GM12878 (cell line): ENCODE data around the gene FLT3LG. TPM values are rescaled to one million over a fixed set of nuclear protein-coding genes. Genes with fewer than 3 reads are reported as not detected.

Experiments used
- ATAC-seq: fragments of 200-7000 bp; cut with Tn5 transposase; 3 replicates; pipeline ENCODE4 v1.9.1; 2020; ENCODE audit warnings: mild to moderate bottlenecking, moderate library complexity
- BruUV-seq: library from RNA; stranded (reverse); fragments of 400-500 nt; replicated peaks from 2 replicates; lab custom pipeline; 2021; lab: Mats Ljungman, UMichigan
- CTCF ChIA-PET: fragments of 300-600 bp; sonication (Branson Sonifier 250); formaldehyde crosslinking; extraction: SDS; loops from one replicate; lab custom pipeline; 2021; ENCODE audit warnings: inconsistent platforms; lab: Yijun Ruan, JAX
- POLR2A ChIA-PET: fragments of 350-600 bp; formaldehyde crosslinking; extraction: SDS; loops from one replicate; lab custom pipeline; 2021; ENCODE audit warnings: inconsistent platforms; lab: Charles Lee
- RAD21 ChIA-PET: fragments of 300-600 bp; sonication (Branson Sonifier 250); formaldehyde crosslinking; loops from one replicate; lab custom pipeline; 2023; ENCODE audit warnings: antibody characterized with exemption; ENCODE audit not compliant: unreplicated experiment; lab: Charles Lee
- SMC1A ChIA-PET: fragments of 300-600 bp; sonication (Branson Sonifier 250); formaldehyde crosslinking; loops from one replicate; lab custom pipeline; 2023; ENCODE audit not compliant: unreplicated experiment, uncharacterized antibody; lab: Charles Lee
- DNase-seq: peaks from one replicate; pipeline ENCODE4 v3.0.0-alpha.2; 2011; ENCODE audit warnings: low read depth, low spot score
- FAIRE-seq: peaks from 3 replicates; lab custom pipeline; 2011; peaks lifted over from hg19 to GRCh38; lab: Jason Lieb, UNC
- H2AFZ ChIP-seq: 2 replicates; pipeline ENCODE4 v1.6.0; 2011; ENCODE audit warnings: low read depth, low read length, control low read depth; ENCODE audit not compliant: control insufficient read depth
- H3K27ac ChIP-seq: 2 replicates; pipeline ENCODE4 v1.5.1; 2011; ENCODE audit warnings: control low read depth; ENCODE audit not compliant: control insufficient read depth, insufficient read depth
- H3K27me3 ChIP-seq, 2 experiments: replicated peaks in 1 of 2; 2 replicates each; pipeline versions ENCODE4 v1.6.0 to v1.6.1; 2011; ENCODE audit warnings: low read length in 1 of 2; ENCODE audit not compliant: control insufficient read depth in 2 of 2, insufficient read depth in 2 of 2
- H3K36me3 ChIP-seq, 2 experiments: 2 replicates each; pipeline ENCODE4 v1.5.1; 2011; ENCODE audit warnings: low read length in 1 of 2; ENCODE audit not compliant: control insufficient read depth in 2 of 2, insufficient read depth in 2 of 2
- H3K4me1 ChIP-seq: 2 replicates; pipeline ENCODE4 v1.6.1; 2011; ENCODE audit warnings: mild to moderate bottlenecking, low read length, moderate library complexity, mixed read lengths; ENCODE audit not compliant: control insufficient read depth, insufficient read depth
- H3K4me2 ChIP-seq: 2 replicates; pipeline ENCODE4 v1.6.0; 2011; ENCODE audit warnings: control low read depth; ENCODE audit not compliant: control insufficient read depth, insufficient read depth
- H3K4me3 ChIP-seq: fragments of 200-600 bp; sonication (generic); 2 replicates; pipeline ENCODE4 v1.5.1; 2016
- H3K79me2 ChIP-seq: 2 replicates; pipeline ENCODE4 v1.6.0; 2011; ENCODE audit warnings: low read length; ENCODE audit not compliant: control insufficient read depth, insufficient read depth
- H3K9ac ChIP-seq: 2 replicates; pipeline ENCODE4 v1.8.0; 2011; ENCODE audit warnings: low read length, control low read depth, mixed read lengths; ENCODE audit not compliant: control insufficient read depth, insufficient read depth
- H3K9me3 ChIP-seq: replicated peaks from 3 replicates; pipeline ENCODE4 v1.5.1; 2011; ENCODE audit warnings: mild to moderate bottlenecking, low read length; ENCODE audit not compliant: control insufficient read depth, insufficient read depth
- H4K20me1 ChIP-seq: 2 replicates; pipeline ENCODE4 v1.6.0; 2011; ENCODE audit not compliant: control insufficient read depth, insufficient read depth
- BRCA1 ChIP-seq: IDR thresholded peaks from 2 replicates; pipeline ENCODE4 v1.6.1; 2011; ENCODE audit warnings: low read depth, low read length, improper control_type of control experiment
- FOXM1 ChIP-seq: IDR thresholded peaks from 2 replicates; pipeline ENCODE4 v1.6.1; 2012; ENCODE audit warnings: low read depth, mild to moderate bottlenecking, inconsistent platforms, low read length, moderate library complexity
- IRF4 ChIP-seq: IDR thresholded peaks from 2 replicates; pipeline ENCODE4 v1.6.1; 2011; ENCODE audit warnings: low read depth, low read length
- NFIC ChIP-seq: IDR thresholded peaks from 2 replicates; pipeline ENCODE4 v1.6.1; 2012; ENCODE audit warnings: low read depth, mild to moderate bottlenecking, inconsistent platforms, low read length, moderate library complexity
- NRF1 ChIP-seq: conservative IDR thresholded peaks from 2 replicates; pipeline ENCODE4 v1.6.1; 2011; ENCODE audit warnings: mild to moderate bottlenecking, low read depth, low read length, improper control_type of control experiment
- PBX3 ChIP-seq: IDR thresholded peaks from 2 replicates; pipeline ENCODE4 v1.6.1; 2011; ENCODE audit warnings: mild to moderate bottlenecking, low read depth, low read length, moderate library complexity; ENCODE audit not compliant: insufficient replicate concordance
- PML ChIP-seq: IDR thresholded peaks from 2 replicates; pipeline ENCODE4 v1.6.1; 2012; ENCODE audit warnings: low read length, inconsistent platforms
- POLR2A ChIP-seq: IDR thresholded peaks from 2 replicates; pipeline ENCODE4 v1.6.1; 2011; ENCODE audit warnings: low read depth, mild to moderate bottlenecking, low read length
- POLR2AphosphoS2 ChIP-seq: IDR thresholded peaks from 2 replicates; pipeline ENCODE4 v1.6.1; 2011; ENCODE audit warnings: low read depth, mild to moderate bottlenecking, low read length, improper control_type of control experiment, moderate library complexity
- POLR2AphosphoS5 ChIP-seq: IDR thresholded peaks from 2 replicates; pipeline ENCODE4 v1.6.1; 2011; ENCODE audit warnings: mild to moderate bottlenecking, low read length, inconsistent platforms
- PRDM15 ChIP-seq: fragments of 450-650 bp; formaldehyde crosslinking; IDR thresholded peaks from 2 replicates; pipeline ENCODE4 v1.4.0; 2020; ENCODE audit warnings: mild to moderate bottlenecking, moderate library complexity
- RUNX3 ChIP-seq: IDR thresholded peaks from 2 replicates; pipeline ENCODE4 v1.6.1; 2012; ENCODE audit warnings: low read length, inconsistent platforms
- SIX5 ChIP-seq: IDR thresholded peaks from 2 replicates; pipeline ENCODE4 v1.6.1; 2011; ENCODE audit warnings: mild to moderate bottlenecking, low read depth, low read length, moderate library complexity; ENCODE audit not compliant: severe bottlenecking
- TCF7 ChIP-seq: IDR thresholded peaks from 2 replicates; pipeline ENCODE4 v1.6.1; 2014; ENCODE audit warnings: antibody characterized with exemption, borderline replicate concordance
- ZBED1 ChIP-seq: IDR thresholded peaks from 2 replicates; pipeline ENCODE4 v1.6.1; 2016; ENCODE audit warnings: borderline replicate concordance
- ZBTB4 ChIP-seq: fragments of 450-650 bp; formaldehyde crosslinking; IDR thresholded peaks from 2 replicates; pipeline ENCODE4 v1.4.0; 2022; ENCODE audit warnings: mild to moderate bottlenecking, moderate library complexity
- WGBS: methylation state at CpG from one replicate; pipeline ENCODE4 v1.1.6; 2016; ENCODE audit warnings: low lambda C conversion rate; ENCODE audit not compliant: insufficient replicate concordance, insufficient coverage; ENCODE audit errors: missing lambda C conversion rate; 5-methylcytosine and 5-hydroxymethylcytosine counted together
- in situ Hi-C: fragments of 300-500 bp; cut with MboI; formaldehyde crosslinking; loops from 9 replicates; pipeline ENCODE4 v1.14.3; 2018; ENCODE audit warnings: mixed read lengths
- intact Hi-C: fragments of 100-400 bp; cut with micrococcal nuclease; formaldehyde crosslinking; loops from one replicate; pipeline ENCODE4 v1.14.2; 2022; ENCODE audit not compliant: unreplicated experiment
- polyA plus RNA-seq, 11 experiments: library from polyadenylated mRNA; depleted of rRNA in 4 of 11; unstranded in 6 of 11; stranded (reverse) in 5 of 11; fragments of >200 nt; fragmentation: Nextera tagmentation in 4 of 11; fragmentation: Illumina TruSeq in 1 of 11; extraction: Ambion mirVana in 4 of 11; extraction: Trizol in 1 of 11; gene quantifications; 1 replicate in 1 of 11; 2 replicates in 10 of 11; pipeline versions ENCODE4 v1.2.1 to v1.2.3, GENCODE V29; 2011 to 2016; ENCODE audit warnings: inconsistent platforms in 2 of 11, missing spikeins in 2 of 11, low read depth in 1 of 11
- total RNA-seq, 4 experiments: library from RNA; depleted of rRNA in 3 of 4; stranded (reverse); fragments of >200 nt in 3 of 4; fragmentation: Illumina TruSeq in 1 of 4; extraction: Trizol in 1 of 4; gene quantifications; 2 replicates each; pipeline versions ENCODE4 v1.2.1 to v1.2.3, GENCODE V29; 2013 to 2021

The FLT3LG gene
- total and polyA plus RNA-seq, 10 of the 15 experiments (the other 5 are each of a cell fraction or from before 2014, with no cell fraction given): 0.68 to 13.1 (median 4.3) TPM

- no TSS peak for BruUV-seq
- Histone ChIP-seq H3K9me3 (no peaks in the 10 kb centered on the region; the same call in 1 of the 3 replicates), H3K9ac (no peak overlapping the region), H3K27me3 (no peaks in the 10 kb centered on the region), H3K27ac (no peak overlapping the region), H3K4me1 (peaks cover 19% of the 10 kb centered on the region), H4K20me1 (peaks cover 13% of the 10 kb centered on the region), H3K4me3 (no peak overlapping the region), H3K36me3 (peaks cover 29 to 45% of the 10 kb centered on the region in 2 experiments), H2AFZ (no peak overlapping the region), H3K79me2 (peaks cover 50% of the 10 kb centered on the region), H3K4me2 (no peak overlapping the region)
- DNase-seq: no peak
- intact Hi-C loops: no loop called here
- ATAC-seq: no peak
- no peak for FAIRE-seq
- 25% methylated on average over 12 of the region's 12 CpGs for WGBS
- CTCF ChIA-PET: interaction anchor here (1.4 kb wide), 1 partner anchor 19 kb away, joined by 3 read pairs; the partner anchor contains the start of gene FLT3LG
- SMC1A ChIA-PET: interaction anchor here (0.6 kb wide), 1 partner anchor 54 kb away, joined by 3 read pairs; no protein-coding TSS in a partner anchor
- RAD21 ChIA-PET: no interaction called here
- in situ Hi-C loops: no loop called here
- POLR2A ChIA-PET: interaction anchor here (0.6 to 5.3 kb wide), 6 partner anchors 9 to 183 kb away, joined by 3 to 44 read pairs (median 4); partner anchors contain the start of genes ALDH16A1 and PIH1D1
- TF ChIP-seq POLR2A (peak; percentile 68), ZBED1 (peak; percentile 95), NRF1 (no peak), IRF4 (no peak), FOXM1 (peak; percentile 32; the same call in 1 of the 2 replicates), PBX3 (peak; percentile 7), NFIC (peak; percentile 40), PML (peak; percentile 89), POLR2AphosphoS2 (peak; percentile 97), PRDM15 (no peak), RUNX3 (peak; percentile 41), BRCA1 (no peak), TCF7 (0 out of 2 replicates have a peak, but pooled peaks have one; percentile 31), ZBTB4 (CRISPR knock-in tag) (peak; percentile 58; the same call in 1 of the 2 replicates), POLR2AphosphoS5 (peak; percentile 92), SIX5 (peak; percentile 17)
These were observed 18.8 kb downstream of the FLT3LG start for GRCh38 chr19:49492573-49493405.
